ENCODE data around the gene OR51B4. TPM values are rescaled to one million over a fixed set of nuclear protein-coding genes. Genes with fewer than 3 reads are reported as not detected.
A peak's percentile ranks its signal among the peaks of the same experiment; 100 is the strongest.

OR51B4 gene
- total and polyA plus RNA-seq, 9 of the 15 experiments (the other 6 are each of a cell fraction or from before 2014, with no cell fraction given), result 17.1 to 64.6 (median 39.9) TPM

DNA sequence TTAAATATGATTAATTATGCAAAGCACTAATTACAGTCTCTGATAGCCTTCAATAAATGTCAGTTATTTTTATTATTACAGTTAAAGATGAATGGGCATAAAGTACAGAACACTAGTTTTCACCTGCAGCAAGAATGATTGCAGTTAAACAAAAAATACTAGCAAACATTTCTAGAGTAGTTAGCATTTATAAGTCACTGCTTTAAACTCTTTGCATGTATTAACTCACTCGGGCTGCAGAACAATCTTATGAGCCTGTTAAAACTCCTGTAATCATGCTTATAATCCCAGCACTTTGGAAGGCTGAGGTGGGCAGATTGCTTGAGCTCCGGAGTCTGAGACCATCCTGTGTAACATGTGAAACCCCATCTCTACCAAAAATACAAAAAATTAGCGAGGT, 14.8 kb downstream of the OR51B4 start:
- no peak for FAIRE-seq
- Histone ChIP-seq H3K27me3 (ENCODE audit: control insufficient read depth in 2 of 2, insufficient read depth in 2 of 2, low read length in 2 of 2) (no peaks in the 10 kb centered on the region), H3K79me2 (ENCODE audit: control insufficient read depth, insufficient read depth, low read length) (peaks cover 95% of the 10 kb centered on the region), H3K9me1 (ENCODE audit: control insufficient read depth, insufficient read depth, low read length) (no peaks in the 10 kb centered on the region), H3K4me2 (ENCODE audit: insufficient read depth, low read length) (peak overlapping the region; percentile 81), H2AFZ (ENCODE audit: low read depth, low read length) (no peak overlapping the region), H3K4me3 (no peak overlapping the region), H3K4me1 (replicated peaks in 1 of 2; ENCODE audit: control insufficient read depth in 2 of 2, insufficient read depth in 2 of 2, low read length in 2 of 2) (peaks cover 16 to 83% of the 10 kb centered on the region in 2 experiments; a peak in 4 of 5 replicates), H3K36me3 (ENCODE audit: control insufficient read depth, insufficient read depth, low read length) (peaks cover 24% of the 10 kb centered on the region), H4K20me1 (replicated peaks; ENCODE audit: control insufficient read depth, insufficient read depth, low read length) (no peaks in the 10 kb centered on the region), H3K9me3 (replicated peaks; ENCODE audit: control insufficient read depth, insufficient read depth, low read depth, low read length) (no peaks in the 10 kb centered on the region), H3K9ac (ENCODE audit: insufficient read depth in 1 of 2, low read depth in 2 of 2, low read length in 2 of 2) (peak overlapping the region; percentile 38 to 42; a peak in 2 of 4 replicates), H3K27ac (ENCODE audit: extremely low read depth, low read depth, low read length) (peak overlapping the region; percentile 86; the same call in 1 of the 3 replicates)
- 29% methylated on average over 3 of the region's 3 CpGs for WGBS (ENCODE audit: insufficient coverage, low coverage, missing lambda C conversion rate)
- no peak for DNase-seq (ENCODE audit: extremely low read depth in 1 of 4, low spot score in 3 of 4)
- no TSS peak for BruUV-seq (replicated peaks)
- CTCF ChIA-PET (ENCODE audit: low intra/inter-chr PET ratio), result no interaction called here
- ATAC-seq, result no peak
- in situ Hi-C loops (cut with MboI) (loop anchor here (5.0 kb wide), 2 partner anchors 45 to 165 kb away; no protein-coding TSS in a partner anchor), intact Hi-C loops (cut with micrococcal nuclease) (loop anchor here (10.0 kb wide), 2 partner anchors 218 to 308 kb away; partner anchors contain the start of genes TRIM6 and UBQLN3)
- POLR2A ChIA-PET, result interaction anchor here (2.0 to 6.4 kb wide), 3 partner anchors 12 to 40 kb away, joined by 13 to 40 read pairs (median 15); partner anchors contain the start of gene HBE1
- TF ChIP-seq POLR2G (IDR thresholded peaks at IDR 0.05; ENCODE audit: low read depth, low read length) (no peak), PML (IDR thresholded peaks at IDR 0.05; ENCODE audit: low read length) (no peak), BRCA1 (IDR thresholded peaks at IDR 0.05) (no peak), BRCA1 (CRISPR knock-in tag; IDR thresholded peaks at IDR 0.05) (no peak), ZNF408 (CRISPR knock-in tag; IDR thresholded peaks at IDR 0.05; ENCODE audit: low read depth) (no peak), RHOXF2B (CRISPR knock-in tag; conservative IDR thresholded peaks at IDR 0.05) (no peak), MBD2 (IDR thresholded peaks at IDR 0.05; ENCODE audit: borderline replicate concordance, low read depth) (no peak), ATF1 (CRISPR knock-in tag; IDR thresholded peaks at IDR 0.05) (no peak), ATF1 (tag; IDR thresholded peaks at IDR 0.05) (no peak), ZNF77 (CRISPR knock-in tag; IDR thresholded peaks at IDR 0.05) (no peak), ZNF197 (CRISPR knock-in tag; IDR thresholded peaks at IDR 0.05; ENCODE audit: low read depth) (no peak), ZSCAN32 (CRISPR knock-in tag; IDR thresholded peaks at IDR 0.05) (no peak), TBL1XR1 (IDR thresholded peaks at IDR 0.05; ENCODE audit: low read length in 2 of 2) (no peak), MEF2A (IDR thresholded peaks at IDR 0.05; ENCODE audit: control insufficient read depth, low read depth, low read length) (no peak)
- TF ChIP-seq, protein P1, sequence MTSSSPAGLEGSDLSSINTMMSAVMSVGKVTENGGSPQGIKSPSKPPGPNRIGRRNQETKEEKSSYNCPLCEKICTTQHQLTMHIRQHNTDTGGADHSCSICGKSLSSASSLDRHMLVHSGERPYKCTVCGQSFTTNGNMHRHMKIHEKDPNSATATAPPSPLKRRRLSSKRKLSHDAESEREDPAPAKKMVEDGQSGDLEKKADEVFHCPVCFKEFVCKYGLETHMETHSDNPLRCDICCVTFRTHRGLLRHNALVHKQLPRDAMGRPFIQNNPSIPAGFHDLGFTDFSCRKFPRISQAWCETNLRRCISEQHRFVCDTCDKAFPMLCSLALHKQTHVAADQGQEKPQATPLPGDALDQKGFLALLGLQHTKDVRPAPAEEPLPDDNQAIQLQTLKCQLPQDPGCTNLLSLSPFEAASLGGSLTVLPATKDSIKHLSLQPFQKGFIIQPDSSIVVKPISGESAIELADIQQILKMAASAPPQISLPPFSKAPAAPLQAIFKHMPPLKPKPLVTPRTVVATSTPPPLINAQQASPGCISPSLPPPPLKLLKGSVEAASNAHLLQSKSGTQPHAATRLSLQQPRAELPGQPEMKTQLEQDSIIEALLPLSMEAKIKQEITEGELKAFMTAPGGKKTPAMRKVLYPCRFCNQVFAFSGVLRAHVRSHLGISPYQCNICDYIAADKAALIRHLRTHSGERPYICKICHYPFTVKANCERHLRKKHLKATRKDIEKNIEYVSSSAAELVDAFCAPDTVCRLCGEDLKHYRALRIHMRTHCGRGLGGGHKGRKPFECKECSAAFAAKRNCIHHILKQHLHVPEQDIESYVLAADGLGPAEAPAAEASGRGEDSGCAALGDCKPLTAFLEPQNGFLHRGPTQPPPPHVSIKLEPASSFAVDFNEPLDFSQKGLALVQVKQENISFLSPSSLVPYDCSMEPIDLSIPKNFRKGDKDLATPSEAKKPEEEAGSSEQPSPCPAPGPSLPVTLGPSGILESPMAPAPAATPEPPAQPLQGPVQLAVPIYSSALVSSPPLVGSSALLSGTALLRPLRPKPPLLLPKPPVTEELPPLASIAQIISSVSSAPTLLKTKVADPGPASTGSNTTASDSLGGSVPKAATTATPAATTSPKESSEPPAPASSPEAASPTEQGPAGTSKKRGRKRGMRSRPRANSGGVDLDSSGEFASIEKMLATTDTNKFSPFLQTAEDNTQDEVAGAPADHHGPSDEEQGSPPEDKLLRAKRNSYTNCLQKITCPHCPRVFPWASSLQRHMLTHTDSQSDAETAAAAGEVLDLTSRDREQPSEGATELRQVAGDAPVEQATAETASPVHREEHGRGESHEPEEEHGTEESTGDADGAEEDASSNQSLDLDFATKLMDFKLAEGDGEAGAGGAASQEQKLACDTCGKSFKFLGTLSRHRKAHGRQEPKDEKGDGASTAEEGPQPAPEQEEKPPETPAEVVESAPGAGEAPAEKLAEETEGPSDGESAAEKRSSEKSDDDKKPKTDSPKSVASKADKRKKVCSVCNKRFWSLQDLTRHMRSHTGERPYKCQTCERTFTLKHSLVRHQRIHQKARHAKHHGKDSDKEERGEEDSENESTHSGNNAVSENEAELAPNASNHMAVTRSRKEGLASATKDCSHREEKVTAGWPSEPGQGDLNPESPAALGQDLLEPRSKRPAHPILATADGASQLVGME (CRISPR knock-in tag; IDR thresholded peaks at IDR 0.05), result no peak
- TF ChIP-seq, protein P2, sequence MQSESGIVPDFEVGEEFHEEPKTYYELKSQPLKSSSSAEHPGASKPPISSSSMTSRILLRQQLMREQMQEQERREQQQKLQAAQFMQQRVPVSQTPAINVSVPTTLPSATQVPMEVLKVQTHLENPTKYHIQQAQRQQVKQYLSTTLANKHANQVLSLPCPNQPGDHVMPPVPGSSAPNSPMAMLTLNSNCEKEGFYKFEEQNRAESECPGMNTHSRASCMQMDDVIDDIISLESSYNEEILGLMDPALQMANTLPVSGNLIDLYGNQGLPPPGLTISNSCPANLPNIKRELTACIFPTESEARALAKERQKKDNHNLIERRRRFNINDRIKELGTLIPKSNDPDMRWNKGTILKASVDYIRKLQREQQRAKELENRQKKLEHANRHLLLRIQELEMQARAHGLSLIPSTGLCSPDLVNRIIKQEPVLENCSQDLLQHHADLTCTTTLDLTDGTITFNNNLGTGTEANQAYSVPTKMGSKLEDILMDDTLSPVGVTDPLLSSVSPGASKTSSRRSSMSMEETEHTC (IDR thresholded peaks at IDR 0.05), result no peak
- TF ChIP-seq, protein P3, sequence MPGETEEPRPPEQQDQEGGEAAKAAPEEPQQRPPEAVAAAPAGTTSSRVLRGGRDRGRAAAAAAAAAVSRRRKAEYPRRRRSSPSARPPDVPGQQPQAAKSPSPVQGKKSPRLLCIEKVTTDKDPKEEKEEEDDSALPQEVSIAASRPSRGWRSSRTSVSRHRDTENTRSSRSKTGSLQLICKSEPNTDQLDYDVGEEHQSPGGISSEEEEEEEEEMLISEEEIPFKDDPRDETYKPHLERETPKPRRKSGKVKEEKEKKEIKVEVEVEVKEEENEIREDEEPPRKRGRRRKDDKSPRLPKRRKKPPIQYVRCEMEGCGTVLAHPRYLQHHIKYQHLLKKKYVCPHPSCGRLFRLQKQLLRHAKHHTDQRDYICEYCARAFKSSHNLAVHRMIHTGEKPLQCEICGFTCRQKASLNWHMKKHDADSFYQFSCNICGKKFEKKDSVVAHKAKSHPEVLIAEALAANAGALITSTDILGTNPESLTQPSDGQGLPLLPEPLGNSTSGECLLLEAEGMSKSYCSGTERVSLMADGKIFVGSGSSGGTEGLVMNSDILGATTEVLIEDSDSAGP (CRISPR knock-in tag; IDR thresholded peaks at IDR 0.05), result no peak
